Mammary epithelial cell (primary cell): ENCODE data around the gene CAP2.

Experiments used
- EZH2 ChIP-seq: IDR thresholded peaks from 2 replicates; pipeline ENCODE4 v1.6.1; 2012; ENCODE audit warnings: low read length, inconsistent platforms, borderline replicate concordance
- TF ChIP-seq, protein P1 (sequence below), 2 donors: IDR thresholded peaks in 1 of 2; conservative IDR thresholded peaks in 1 of 2; 2 replicates each; pipeline ENCODE4 v1.5.1; 2011 to 2012; ENCODE audit warnings: inconsistent platforms in 2 of 2, low read length in 2 of 2, mild to moderate bottlenecking in 2 of 2, control low read depth in 1 of 2, low read depth in 1 of 2; ENCODE audit not compliant: insufficient read depth in 1 of 2; ENCODE audit errors: extremely low read depth in 1 of 2

DNA sequence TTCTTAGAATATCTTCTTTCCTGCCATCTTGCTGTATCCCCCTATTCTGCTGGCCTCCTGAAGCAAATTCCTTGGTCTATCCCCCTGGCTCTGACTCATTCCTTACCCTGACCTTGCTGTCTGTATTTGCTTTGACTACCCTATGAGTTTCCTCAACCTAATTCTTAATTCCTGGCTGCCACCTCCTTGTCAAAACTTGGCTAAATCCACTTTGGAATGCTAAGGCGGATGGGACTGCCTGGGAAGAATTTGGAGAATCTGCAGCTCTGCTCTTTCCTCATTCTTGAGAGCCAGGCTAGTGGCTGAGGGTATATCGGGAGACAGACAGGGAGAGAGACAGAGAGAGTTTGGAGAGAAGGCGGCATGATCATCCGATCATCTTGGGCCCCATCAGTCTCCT lies 24.4 kb downstream of the CAP2 start:
- TF ChIP-seq, protein P1, sequence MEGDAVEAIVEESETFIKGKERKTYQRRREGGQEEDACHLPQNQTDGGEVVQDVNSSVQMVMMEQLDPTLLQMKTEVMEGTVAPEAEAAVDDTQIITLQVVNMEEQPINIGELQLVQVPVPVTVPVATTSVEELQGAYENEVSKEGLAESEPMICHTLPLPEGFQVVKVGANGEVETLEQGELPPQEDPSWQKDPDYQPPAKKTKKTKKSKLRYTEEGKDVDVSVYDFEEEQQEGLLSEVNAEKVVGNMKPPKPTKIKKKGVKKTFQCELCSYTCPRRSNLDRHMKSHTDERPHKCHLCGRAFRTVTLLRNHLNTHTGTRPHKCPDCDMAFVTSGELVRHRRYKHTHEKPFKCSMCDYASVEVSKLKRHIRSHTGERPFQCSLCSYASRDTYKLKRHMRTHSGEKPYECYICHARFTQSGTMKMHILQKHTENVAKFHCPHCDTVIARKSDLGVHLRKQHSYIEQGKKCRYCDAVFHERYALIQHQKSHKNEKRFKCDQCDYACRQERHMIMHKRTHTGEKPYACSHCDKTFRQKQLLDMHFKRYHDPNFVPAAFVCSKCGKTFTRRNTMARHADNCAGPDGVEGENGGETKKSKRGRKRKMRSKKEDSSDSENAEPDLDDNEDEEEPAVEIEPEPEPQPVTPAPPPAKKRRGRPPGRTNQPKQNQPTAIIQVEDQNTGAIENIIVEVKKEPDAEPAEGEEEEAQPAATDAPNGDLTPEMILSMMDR (conservative IDR thresholded peaks at IDR 0.05 in 1 of 2, IDR thresholded peaks at IDR 0.05 in 1 of 2; ENCODE audit: extremely low read depth in 1 of 2, insufficient read depth in 1 of 2, low read depth in 1 of 2, low read length in 2 of 2): no peak
- TF ChIP-seq EZH2: no peak
